Stomach (tissue), 9 donors: ENCODE results near the gene SELENOF. TPM values are rescaled to one million over a fixed set of nuclear protein-coding genes. Genes with fewer than 3 reads are reported as not detected.
"Not testable (repeated sequence)": the region's sequence is repeated elsewhere in the genome, so short reads cannot be mapped to it uniquely, and the experiment has no call there.

Source experiments
- DNase-seq, 2 donors: peaks; one replicate each; pipeline versions ENCODE4 v3.0.0 to v3.0.0-alpha.2; 2013 to 2019
- H3K27ac ChIP-seq, 5 donors: fragments of 200-600 bp in 4 of 5; sonication (generic) in 4 of 5; one replicate each; pipeline ENCODE4 v1.5.1; 2013 to 2019; ENCODE audit warnings: mild to moderate bottlenecking in 1 of 5, moderate library complexity in 1 of 5
- H3K27me3 ChIP-seq, 3 donors: fragments of 200-600 bp; sonication (generic); one replicate each; pipeline ENCODE4 v1.5.1; 2017 to 2019; ENCODE audit warnings: mixed run types in 1 of 3
- H3K36me3 ChIP-seq, 4 donors: fragments of 200-600 bp; sonication (generic); 1 replicate in 3 of 4; 2 replicates in 1 of 4; pipeline ENCODE4 v1.5.1; 2016 to 2019
- H3K4me1 ChIP-seq, 4 donors: fragments of 200-600 bp; sonication (generic); one replicate each; pipeline ENCODE4 v1.5.1; 2016 to 2019
- H3K4me3 ChIP-seq, 4 donors: fragments of 200-600 bp; sonication (generic) in 3 of 4; one replicate each; pipeline ENCODE4 v1.5.1; 2016 to 2019; ENCODE audit warnings: mild to moderate bottlenecking in 1 of 4
- H3K9me3 ChIP-seq, 4 donors: fragments of 200-600 bp; sonication (generic); one replicate each; pipeline ENCODE4 v1.5.1; 2016 to 2019
- CTCF ChIP-seq, 7 experiments: fragments of 450-650 bp in 4 of 7; fragments of 200-600 bp in 3 of 7; sonication (generic) in 3 of 7; IDR thresholded peaks; one replicate each; pipeline ENCODE4 v1.5.1; 2016 to 2019; ENCODE audit warnings: antibody characterized with exemption in 7 of 7, control low read depth in 2 of 7, mild to moderate bottlenecking in 1 of 7
- EP300 ChIP-seq: sonication (generic); formaldehyde crosslinking; IDR thresholded peaks from one replicate; pipeline ENCODE4 v1.6.1; 2017; ENCODE audit warnings: antibody characterized with exemption
- POLR2A ChIP-seq, 4 donors: fragments of 450-650 bp; IDR thresholded peaks; one replicate each; pipeline ENCODE4 v1.6.1; 2016; ENCODE audit warnings: antibody characterized with exemption in 4 of 4, control low read depth in 2 of 4, mild to moderate bottlenecking in 1 of 4, moderate library complexity in 1 of 4
- POLR2AphosphoS5 ChIP-seq, 3 donors: sonication (generic); formaldehyde crosslinking; IDR thresholded peaks; one replicate each; pipeline ENCODE4 v1.6.1; 2016; ENCODE audit warnings: antibody characterized with exemption in 3 of 3
- WGBS, 5 donors: extraction: QIAGEN DNeasy Blood & Tissue Kit in 3 of 5; methylation state at CpG; one replicate each; pipeline versions ENCODE4 v1.1.5 to v1.1.7; 2013 to 2018; 5-methylcytosine and 5-hydroxymethylcytosine counted together
- intact Hi-C: fragments of 100-400 bp; cut with DNase I; formaldehyde crosslinking; loops from one replicate; pipeline ENCODE4 v1.15.1; 2023; ENCODE audit warnings: low total_unique reads
- polyA plus RNA-seq, 3 donors: library from polyadenylated mRNA; stranded (reverse); fragments of 200-250 nt; gene quantifications; one replicate each; pipeline ENCODE4 v1.2.3, GENCODE V29; 2013
- total RNA-seq, 5 donors: library from RNA; depleted of rRNA; stranded (reverse); fragments of >200 nt; gene quantifications; one replicate each; pipeline versions ENCODE4 v1.1.0 to v1.2.3, GENCODE V29; 2014 to 2016
- donor health status: healthy with polysubstance abuse.
- donor health status: Bipolar disorder and iron deficiency.
- donor health status: healthy.

The SELENOF gene
- total and polyA plus RNA-seq, 8 donors, result 24.9 to 247 (median 82.9) TPM

- Histone ChIP-seq H3K27ac (no peak overlapping the region), H3K9me3 (no peaks in the 10 kb centered on the region), H3K4me1 (peaks cover 4 to 18% (median 7%) of the 10 kb centered on the region in 4 donors), H3K27me3 (no peaks in the 10 kb centered on the region), H3K4me3 (no peak overlapping the region), H3K36me3 (peaks cover 0 to 49% (median 41%) of the 10 kb centered on the region in 4 donors)
- WGBS, 5 donors, result 86 to 100% (median 94%) methylated on average over 1 of the region's 1 CpG
- no peak for TF ChIP-seq POLR2A (IDR thresholded peaks at IDR 0.05)
- no peak for TF ChIP-seq EP300
- no peak for TF ChIP-seq CTCF (IDR thresholded peaks at IDR 0.05)
- TF ChIP-seq POLR2AphosphoS5 (IDR thresholded peaks at IDR 0.05), result no peak
- DNase-seq, result no peak
- intact Hi-C loops, result no loop called here
Observed at GRCh38 chr1:86875722-86876121, 38.2 kb downstream of the SELENOF start.

- peaks cover 4 to 28% (median 7%) of the 10 kb centered on the region in 4 donors for H3K4me1 ChIP-seq
- no peaks in the 10 kb centered on the region for H3K27me3 ChIP-seq
- TF ChIP-seq EP300, result no peak
- TF ChIP-seq POLR2A (IDR thresholded peaks at IDR 0.05), result no peak
- no peak for TF ChIP-seq CTCF (IDR thresholded peaks at IDR 0.05)
- no peak for TF ChIP-seq POLR2AphosphoS5 (IDR thresholded peaks at IDR 0.05)
- H3K27ac ChIP-seq, result no peak overlapping the region
- peaks cover 0 to 21% (median 15%) of the 10 kb centered on the region in 4 donors for H3K36me3 ChIP-seq
- H3K9me3 ChIP-seq, result no peaks in the 10 kb centered on the region
- H3K4me3 ChIP-seq, result no peak overlapping the region
- peak in 1 of 2 donors; percentile 14 for DNase-seq
- intact Hi-C loops, result no loop called here
- WGBS, 5 donors, result 89 to 92% (median 90%) methylated on average over 8 of the region's 8 CpGs
Observed at GRCh38 chr1:86872086-86872485, 41.8 kb downstream of the SELENOF start.

GRCh38 chr1:86871001-86871400 lies 42.9 kb downstream of the SELENOF start:
- DNase-seq, result no peak
- no peak for TF ChIP-seq EP300
- TF ChIP-seq CTCF (IDR thresholded peaks at IDR 0.05), result no peak
- no peak for TF ChIP-seq POLR2AphosphoS5 (IDR thresholded peaks at IDR 0.05)
- no peak for TF ChIP-seq POLR2A (IDR thresholded peaks at IDR 0.05)
- intact Hi-C loops, result no loop called here
- H3K36me3 ChIP-seq, result peaks cover 0 to 14% (median 9%) of the 10 kb centered on the region in 4 donors
- H3K4me1 ChIP-seq, result peaks cover 4 to 28% (median 7%) of the 10 kb centered on the region in 4 donors
- no peaks in the 10 kb centered on the region for H3K27me3 ChIP-seq
- H3K9me3 ChIP-seq, result no peaks in the 10 kb centered on the region
- no peak overlapping the region for H3K4me3 ChIP-seq
- 41 to 60% (median 57%) methylated on average over 3 of the region's 3 CpGs for WGBS, 5 donors
- H3K27ac ChIP-seq, result no peak overlapping the region

- Histone ChIP-seq H3K27me3 (no peaks in the 10 kb centered on the region), H3K4me3 (no peak overlapping the region), H3K4me1 (peaks cover 4 to 28% (median 7%) of the 10 kb centered on the region in 4 donors), H3K27ac (no peak overlapping the region), H3K9me3 (no peaks in the 10 kb centered on the region), H3K36me3 (peaks cover 0 to 12% (median 10%) of the 10 kb centered on the region in 4 donors)
- no peak for TF ChIP-seq POLR2AphosphoS5 (IDR thresholded peaks at IDR 0.05)
- TF ChIP-seq POLR2A (IDR thresholded peaks at IDR 0.05), result no peak
- WGBS, 5 donors, result 80 to 98% (median 93%) methylated on average over 1 of the region's 1 CpG
- intact Hi-C loops, result no loop called here
- no peak for DNase-seq
Observed at GRCh38 chr1:86868477-86868876, 45.4 kb downstream of the SELENOF start.

- WGBS, 5 donors, result 91 to 98% (median 96%) methylated on average over 4 of the region's 4 CpGs
- H3K9me3 ChIP-seq, intact Hi-C loops: not testable (repeated sequence)
Observed at GRCh38 chr1:86867278-86867677, 46.6 kb downstream of the SELENOF start.

More at GRCh38 chr1:86867278-86867677, 46.6 kb downstream of the SELENOF start:
- Histone ChIP-seq H3K36me3 (peaks cover 0 to 13% (median 8%) of the 10 kb centered on the region in 4 donors), H3K4me1 (peaks cover 4 to 26% (median 5%) of the 10 kb centered on the region in 4 donors)
- H3K4me3 ChIP-seq, H3K27me3 ChIP-seq, DNase-seq, H3K27ac ChIP-seq: not testable (repeated sequence)
